ENCODE data around the gene MYO3B. TPM values are rescaled to one million over a fixed set of nuclear protein-coding genes. Genes with fewer than 3 reads are reported as not detected.

MYO3B gene
- total RNA-seq, 1 experiment from 2014 or later, result 0.50 TPM

- TF ChIP-seq CTCF (IDR thresholded peaks at IDR 0.05), result no peak
- TF ChIP-seq CBFB (CRISPR knock-in tag; IDR thresholded peaks at IDR 0.05; ENCODE audit: low read depth), result no peak
- TF ChIP-seq TEAD1 (CRISPR knock-in tag; IDR thresholded peaks at IDR 0.05), result no peak
- TF ChIP-seq CDX4 (CRISPR knock-in tag; IDR thresholded peaks at IDR 0.05; ENCODE audit: borderline replicate concordance), result no peak
Measured at GRCh38 chr2:170456914-170457313, 279.0 kb downstream of the MYO3B start (continued).

GRCh38 chr2:170457742-170458141 is 279.8 kb downstream of the MYO3B start:
- CTCF ChIA-PET, result interaction anchor here (1.1 kb wide), 1 partner anchor 33 kb away, joined by 4 read pairs; no protein-coding TSS in a partner anchor
- no peak overlapping the region for H3K4me3 Mint-ChIP-seq

GRCh38 chr2:170461889-170462288 is 283.9 kb downstream of the MYO3B start:
- CTCF ChIA-PET, result interaction anchor here (0.8 to 2.7 kb wide), 5 partner anchors 92 to 1526 kb away, joined by 3 to 10 read pairs (median 4); partner anchors contain the start of gene GAD1
- no peak overlapping the region for H3K4me3 Mint-ChIP-seq
- POLR2A ChIA-PET, result interaction anchor here (0.7 kb wide), 1 partner anchor 218 kb away, joined by 3 read pairs; no protein-coding TSS in a partner anchor
- ATAC-seq (peak; percentile 58), DNase-seq (ENCODE audit: low spot score) (no peak)
- peaks cover 14% of the 10 kb centered on the region for H3K4me1 Mint-ChIP-seq
- peaks cover 14% of the 10 kb centered on the region for H3K9me3 Mint-ChIP-seq
- H3K36me3 Mint-ChIP-seq, result peaks cover 15% of the 10 kb centered on the region
- H3K27me3 Mint-ChIP-seq (ENCODE audit: low read depth), result peaks cover 5% of the 10 kb centered on the region; the same call in 1 of the 2 replicates
- no peak overlapping the region for H3K27ac Mint-ChIP-seq
- TF ChIP-seq FOXP1 (CRISPR knock-in tag; IDR thresholded peaks at IDR 0.05; ENCODE audit: borderline replicate concordance) (no peak), NR1H2 (CRISPR knock-in tag; IDR thresholded peaks at IDR 0.05) (no peak), JUN (CRISPR knock-in tag; IDR thresholded peaks at IDR 0.05) (no peak), ZNF219 (CRISPR knock-in tag; IDR thresholded peaks at IDR 0.05; ENCODE audit: borderline replicate concordance) (no peak), MLX (CRISPR knock-in tag; IDR thresholded peaks at IDR 0.05) (no peak), TP53 (CRISPR knock-in tag; IDR thresholded peaks at IDR 0.05) (no peak), KAT7 (CRISPR knock-in tag; IDR thresholded peaks at IDR 0.05; ENCODE audit: borderline replicate concordance) (no peak), NR2C2 (CRISPR knock-in tag; IDR thresholded peaks at IDR 0.05) (no peak), NR3C1 (CRISPR knock-in tag; conservative IDR thresholded peaks at IDR 0.05; ENCODE audit: low read depth) (no peak), MXD4 (CRISPR knock-in tag; IDR thresholded peaks at IDR 0.05; ENCODE audit: borderline replicate concordance) (no peak), GRHL2 (CRISPR knock-in tag; IDR thresholded peaks at IDR 0.05; ENCODE audit: insufficient replicate concordance, severe bottlenecking) (no peak), AFF4 (CRISPR knock-in tag; IDR thresholded peaks at IDR 0.05; ENCODE audit: borderline replicate concordance) (no peak)

More at GRCh38 chr2:170457742-170458141, 279.8 kb downstream of the MYO3B start:
- no peak for TF ChIP-seq JUN (CRISPR knock-in tag; IDR thresholded peaks at IDR 0.05)
- TF ChIP-seq ZNF263 (CRISPR knock-in tag; IDR thresholded peaks at IDR 0.05; ENCODE audit: low read depth), result no peak
- no peak for TF ChIP-seq ZNF425 (CRISPR knock-in tag; conservative IDR thresholded peaks at IDR 0.05)
- TF ChIP-seq ZNF232 (CRISPR knock-in tag; IDR thresholded peaks at IDR 0.05), result no peak
- no peak for TF ChIP-seq ERG (CRISPR knock-in tag; IDR thresholded peaks at IDR 0.05)
- peaks cover 5% of the 10 kb centered on the region; the same call in 1 of the 2 replicates for H3K27me3 Mint-ChIP-seq (ENCODE audit: low read depth)
- DNase-seq (ENCODE audit: low spot score), result no peak
- H3K4me1 Mint-ChIP-seq, result peaks cover 16% of the 10 kb centered on the region
- H3K9me3 Mint-ChIP-seq, result peaks cover 22% of the 10 kb centered on the region
- POLR2A ChIA-PET, result no interaction called here
- no peak overlapping the region for H3K27ac Mint-ChIP-seq
- ATAC-seq, result no peak
- H3K36me3 Mint-ChIP-seq, result peaks cover 20% of the 10 kb centered on the region

All from WTC11 (cell line).